WI38 (cell line): Measurements from ENCODE around the gene MRPL42.
"Not testable (repeated sequence)": the region's sequence is repeated elsewhere in the genome, so short reads cannot be mapped to it uniquely, and the experiment has no call there.

Source experiments
- H3K4me3 ChIP-seq: 2 replicates; pipeline ENCODE4 v1.5.1; 2011; ENCODE audit warnings: low read depth, mild to moderate bottlenecking, control low read depth, low read length
- TF ChIP-seq, protein P1 (sequence below): IDR thresholded peaks from 2 replicates; pipeline ENCODE4 v1.5.1; 2012; ENCODE audit warnings: low read depth, mild to moderate bottlenecking, control low read depth, low read length

Gene MRPL42

GRCh38 chr12:93427779-93428564 is 39.3 kb upstream of the MRPL42 start:
- H3K4me3 ChIP-seq = no peak overlapping the region
- TF ChIP-seq, protein P1, sequence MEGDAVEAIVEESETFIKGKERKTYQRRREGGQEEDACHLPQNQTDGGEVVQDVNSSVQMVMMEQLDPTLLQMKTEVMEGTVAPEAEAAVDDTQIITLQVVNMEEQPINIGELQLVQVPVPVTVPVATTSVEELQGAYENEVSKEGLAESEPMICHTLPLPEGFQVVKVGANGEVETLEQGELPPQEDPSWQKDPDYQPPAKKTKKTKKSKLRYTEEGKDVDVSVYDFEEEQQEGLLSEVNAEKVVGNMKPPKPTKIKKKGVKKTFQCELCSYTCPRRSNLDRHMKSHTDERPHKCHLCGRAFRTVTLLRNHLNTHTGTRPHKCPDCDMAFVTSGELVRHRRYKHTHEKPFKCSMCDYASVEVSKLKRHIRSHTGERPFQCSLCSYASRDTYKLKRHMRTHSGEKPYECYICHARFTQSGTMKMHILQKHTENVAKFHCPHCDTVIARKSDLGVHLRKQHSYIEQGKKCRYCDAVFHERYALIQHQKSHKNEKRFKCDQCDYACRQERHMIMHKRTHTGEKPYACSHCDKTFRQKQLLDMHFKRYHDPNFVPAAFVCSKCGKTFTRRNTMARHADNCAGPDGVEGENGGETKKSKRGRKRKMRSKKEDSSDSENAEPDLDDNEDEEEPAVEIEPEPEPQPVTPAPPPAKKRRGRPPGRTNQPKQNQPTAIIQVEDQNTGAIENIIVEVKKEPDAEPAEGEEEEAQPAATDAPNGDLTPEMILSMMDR = no peak

DNA sequence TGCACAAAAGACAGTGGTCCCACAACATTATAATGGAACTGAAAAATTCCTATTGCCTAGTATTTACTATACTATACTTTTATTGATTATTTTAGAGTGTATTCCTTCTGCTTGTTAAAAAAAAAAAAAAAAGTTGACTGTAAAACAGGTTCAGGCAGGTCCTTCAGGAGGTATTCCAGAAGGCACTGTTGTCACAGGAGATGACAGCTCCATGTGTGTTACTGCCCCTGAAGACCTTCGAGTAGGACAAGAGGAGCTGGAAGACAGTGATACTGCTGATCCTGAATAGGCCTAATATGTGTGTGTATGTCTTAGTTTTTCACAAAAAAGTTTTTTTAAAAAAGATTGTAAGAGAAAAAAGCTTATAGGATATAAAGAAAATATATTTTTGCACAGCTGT is 37.9 kb upstream of the MRPL42 start:
- TF ChIP-seq, protein P1 = no peak
- H3K4me3 ChIP-seq = no peak overlapping the region

DNA sequence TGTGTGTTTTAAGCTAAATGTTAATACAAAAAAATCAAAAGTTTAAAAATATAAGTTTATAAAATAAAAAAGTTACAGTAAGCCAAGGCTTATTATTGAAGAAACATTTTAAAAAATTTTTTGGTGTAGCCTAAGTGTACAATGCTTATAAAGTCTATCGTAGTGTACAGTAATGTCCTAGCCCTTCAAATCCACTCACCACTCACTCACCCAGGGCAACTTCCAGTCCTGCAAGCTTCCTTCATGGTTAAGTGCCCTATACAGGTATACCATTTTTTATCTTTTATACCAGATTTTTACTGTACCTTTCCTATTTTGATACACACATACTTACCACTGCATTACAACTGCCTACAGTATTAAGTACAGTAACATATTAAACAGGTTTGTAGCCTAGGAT is 37.5 kb upstream of the MRPL42 start:
- TF ChIP-seq, protein P1 = no peak
- no peak overlapping the region for H3K4me3 ChIP-seq

GRCh38 chr12:93430280-93430679 is 37.0 kb upstream of the MRPL42 start:
- TF ChIP-seq, protein P1 = no peak

GRCh38 chr12:93432031-93432430 is 35.3 kb upstream of the MRPL42 start:
- H3K4me3 ChIP-seq = not testable (repeated sequence)

More at GRCh38 chr12:93430280-93430679, 37.0 kb upstream of the MRPL42 start:
- no peak overlapping the region for H3K4me3 ChIP-seq

- TF ChIP-seq, protein P1 = no peak
- no peak overlapping the region for H3K4me3 ChIP-seq
These were observed 33.0 kb upstream of the MRPL42 start for GRCh38 chr12:93434256-93434865.

DNA sequence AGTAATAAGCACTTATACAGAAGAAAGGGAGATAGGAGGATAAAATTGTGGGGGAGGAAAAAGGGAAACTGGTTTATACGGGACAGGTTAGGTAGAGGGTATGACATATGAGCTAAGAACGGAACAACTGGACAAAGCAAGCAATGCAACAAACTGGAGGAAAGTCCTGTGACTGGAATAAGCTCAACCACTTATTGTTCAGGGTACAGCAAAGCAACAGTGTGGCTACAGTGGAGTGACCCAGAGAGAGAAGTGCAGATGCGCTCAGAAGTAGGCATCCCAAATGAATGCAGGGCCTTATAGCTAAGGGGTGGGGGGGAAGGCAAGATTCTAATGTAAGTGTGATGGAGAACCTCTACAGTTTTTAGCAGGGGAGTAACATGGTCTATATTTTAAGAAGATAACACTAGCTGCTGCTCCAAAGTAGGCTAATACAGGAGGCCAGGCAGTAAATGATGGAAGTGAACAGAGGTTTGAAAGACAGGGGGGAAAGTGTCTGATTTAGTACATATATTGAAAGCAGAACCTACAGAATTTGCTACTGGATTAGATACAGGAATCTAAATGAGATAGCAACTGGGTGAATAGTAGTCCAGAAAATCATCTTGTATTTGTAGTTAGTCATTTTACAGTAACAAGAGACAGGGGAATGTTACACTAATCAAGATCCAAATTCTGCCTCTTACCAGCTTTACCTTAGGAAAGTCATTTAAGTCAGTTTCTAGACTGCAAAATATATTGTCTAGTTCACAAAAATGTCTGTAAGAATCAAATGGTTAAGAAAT is 28.9 kb upstream of the MRPL42 start:
- H3K4me3 ChIP-seq = no peak overlapping the region
- TF ChIP-seq, protein P1 = no peak
